Peyer's patch (tissue), 4 donors: ENCODE results near the gene STIL.

ENCODE experiments used
- CTCF ChIP-seq, 6 experiments: fragments of 450-650 bp in 4 of 6; fragments of 200-600 bp in 2 of 6; sonication (generic) in 1 of 6; IDR thresholded peaks; one replicate each; pipeline ENCODE4 v1.5.1; 2017 to 2019; ENCODE audit warnings: antibody characterized with exemption in 6 of 6, mild to moderate bottlenecking in 3 of 6, moderate library complexity in 1 of 6
- POLR2A ChIP-seq, 2 donors: fragments of 450-650 bp; IDR thresholded peaks; one replicate each; pipeline ENCODE4 v1.5.1; 2017; ENCODE audit warnings: antibody characterized with exemption in 2 of 2, mild to moderate bottlenecking in 2 of 2, moderate library complexity in 2 of 2

GRCh38 chr1:47226839-47227215 is 87.1 kb downstream of the STIL start:
- TF ChIP-seq CTCF (IDR thresholded peaks at IDR 0.05) (no peak), POLR2A (IDR thresholded peaks at IDR 0.05) (no peak)
